ENCODE results near the gene MINDY4B.

The MINDY4B gene

GRCh38 chr3:150847433-150847832, 57.8 kb downstream of the MINDY4B start:
- DNase-seq (ENCODE audit: low read depth, low spot score) = no peak

DNA sequence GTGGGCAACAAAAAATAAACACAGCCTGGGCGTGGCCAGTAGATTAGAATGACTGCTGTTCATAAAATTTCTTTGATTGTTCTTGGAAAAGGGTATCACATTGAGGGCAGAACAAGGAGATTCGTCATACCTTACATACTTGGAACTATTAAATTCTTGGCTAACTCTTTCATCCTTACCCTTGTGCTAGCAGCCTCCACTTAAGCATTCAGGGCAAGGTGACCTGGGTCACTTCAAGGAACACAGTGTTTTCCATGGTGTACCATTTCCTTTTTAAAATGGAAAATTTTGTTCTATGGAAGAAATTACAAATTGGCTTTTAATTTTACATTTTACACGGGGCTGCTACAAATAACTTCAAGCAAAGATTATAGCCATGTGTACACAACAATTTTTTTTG, 60.8 kb downstream of the MINDY4B start:
- DNase-seq (ENCODE audit: low read depth, low spot score) = no peak

DNA sequence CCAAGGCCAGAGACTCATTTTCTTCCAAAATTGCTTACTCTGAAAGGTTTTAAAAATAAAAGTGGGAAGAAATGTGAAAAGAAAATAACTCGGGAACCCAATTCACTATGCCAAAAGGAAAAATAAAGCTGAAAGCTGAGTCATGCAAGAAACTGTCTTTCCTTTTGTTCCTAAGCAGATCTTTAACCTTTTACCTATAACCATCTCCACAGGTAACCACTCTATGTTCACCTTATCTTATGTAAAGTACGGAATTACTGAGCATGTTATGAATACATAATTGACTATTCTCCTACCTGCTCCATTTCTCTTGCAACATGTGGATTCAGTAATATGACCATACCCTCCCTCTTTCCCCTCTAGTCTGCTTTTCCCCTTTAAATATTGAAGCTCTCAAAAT, 62.0 kb downstream of the MINDY4B start:
- no peak for DNase-seq (ENCODE audit: low read depth, low spot score)

DNA sequence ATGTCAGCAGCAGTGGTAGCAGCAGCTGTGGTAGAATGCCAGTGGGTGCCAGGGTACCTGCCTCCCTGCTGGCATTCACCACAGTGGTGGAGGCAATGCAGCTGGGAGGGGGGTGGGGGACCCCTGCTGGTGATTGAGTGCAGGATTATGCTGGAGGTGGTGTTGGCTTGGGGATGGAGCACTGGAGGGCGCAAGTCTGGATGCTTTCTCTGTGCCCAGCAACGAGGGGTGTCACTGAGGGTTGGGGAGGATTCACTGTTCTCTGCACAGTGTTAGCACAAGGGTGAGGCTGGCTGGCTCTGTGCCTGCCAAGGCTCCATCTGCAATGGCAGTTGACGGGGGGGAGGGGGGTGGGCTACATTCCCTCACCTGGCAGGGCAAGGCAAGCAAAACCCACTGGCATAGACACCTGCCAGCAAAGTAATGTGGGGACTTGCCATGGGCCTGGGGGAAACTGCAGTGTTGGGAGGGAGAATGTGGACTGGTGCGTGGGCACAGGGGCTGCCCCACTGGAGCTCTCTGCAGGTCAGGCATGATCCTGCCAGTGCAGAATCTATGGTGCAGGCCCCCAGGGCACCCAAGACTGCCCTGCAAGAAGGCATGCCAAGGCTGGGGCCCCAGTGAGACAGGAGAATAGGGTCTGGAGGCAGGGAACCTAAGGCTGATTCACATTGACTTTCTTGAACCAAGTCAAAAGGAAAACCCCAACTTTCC, 64.3 kb downstream of the MINDY4B start:
- no peak for DNase-seq (ENCODE audit: low read depth, low spot score)

DNA sequence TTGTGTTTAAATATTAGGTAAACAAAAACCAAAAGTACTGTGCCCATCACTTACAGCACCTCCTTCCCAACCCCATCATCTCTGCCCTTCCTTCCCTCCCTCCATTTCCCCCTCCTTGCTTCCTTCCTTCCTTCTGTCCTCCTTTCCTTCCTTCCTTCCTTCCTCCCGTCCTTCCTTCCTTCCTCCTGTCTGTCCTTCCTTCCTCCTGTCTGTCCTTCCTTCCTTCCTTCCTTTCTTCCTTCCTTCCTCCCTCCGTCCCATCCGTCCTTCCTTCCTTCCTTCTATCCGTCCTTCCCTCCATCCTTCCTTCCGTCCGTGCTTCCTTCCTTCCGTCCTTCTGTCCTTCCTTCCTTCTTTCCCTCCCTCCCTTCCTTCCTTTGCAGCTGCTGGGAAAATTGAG, 74.5 kb downstream of the MINDY4B start:
- DNase-seq (ENCODE audit: low read depth, low spot score) = no peak

DNA sequence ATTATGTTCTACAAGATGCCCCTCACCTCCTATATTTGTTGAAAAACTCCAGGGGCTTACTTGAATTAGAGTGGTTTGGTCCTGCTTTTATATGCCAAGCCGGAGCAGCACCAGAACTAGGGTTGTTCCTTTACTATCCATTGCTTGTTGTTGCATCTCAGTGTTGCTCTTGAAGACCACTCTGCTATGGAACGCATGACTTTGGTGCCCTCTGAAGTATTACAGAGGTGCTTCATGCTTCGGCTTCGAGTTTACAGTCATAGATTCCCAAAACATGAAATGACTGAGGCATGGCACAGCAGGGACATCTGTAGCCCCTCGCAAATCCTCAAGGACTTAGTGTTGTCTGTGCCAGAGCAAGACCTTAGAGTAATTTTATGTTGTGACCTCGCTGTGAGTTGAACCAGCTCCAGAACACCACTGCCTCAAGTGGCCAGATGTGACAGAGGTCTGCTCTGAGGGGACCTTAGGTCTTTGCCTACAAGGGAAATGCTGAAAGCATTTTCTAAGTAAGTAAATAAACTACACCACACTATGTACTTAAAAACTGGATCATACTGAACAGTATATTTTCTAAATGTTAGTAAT, 75.1 kb downstream of the MINDY4B start:
- peak; percentile 27 for DNase-seq (ENCODE audit: low read depth, low spot score)

- no peak for DNase-seq (ENCODE audit: low read depth, low spot score)
Measured at GRCh38 chr3:150829408-150829807, 75.8 kb downstream of the MINDY4B start.

DNA sequence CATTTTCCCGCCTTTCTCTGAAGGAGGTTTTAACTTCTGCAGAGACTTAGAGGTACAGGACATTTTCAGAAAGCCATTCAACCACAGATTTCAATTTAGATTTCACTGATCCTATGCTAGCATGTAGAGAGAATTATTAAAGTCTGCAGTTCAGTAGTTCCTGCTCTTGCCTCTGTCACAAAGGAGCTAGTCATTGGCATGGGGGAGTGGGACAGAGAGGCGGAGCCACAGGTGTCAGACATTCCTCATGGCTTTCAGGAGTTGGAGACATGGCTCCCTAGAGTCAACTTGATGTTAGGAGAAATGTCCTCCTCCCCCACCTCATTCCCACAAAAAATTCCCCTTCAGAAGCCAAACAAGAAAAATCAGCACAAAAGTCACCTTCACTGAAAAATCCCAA, 76.2 kb downstream of the MINDY4B start:
- DNase-seq (ENCODE audit: low read depth, low spot score) = no peak

DNA sequence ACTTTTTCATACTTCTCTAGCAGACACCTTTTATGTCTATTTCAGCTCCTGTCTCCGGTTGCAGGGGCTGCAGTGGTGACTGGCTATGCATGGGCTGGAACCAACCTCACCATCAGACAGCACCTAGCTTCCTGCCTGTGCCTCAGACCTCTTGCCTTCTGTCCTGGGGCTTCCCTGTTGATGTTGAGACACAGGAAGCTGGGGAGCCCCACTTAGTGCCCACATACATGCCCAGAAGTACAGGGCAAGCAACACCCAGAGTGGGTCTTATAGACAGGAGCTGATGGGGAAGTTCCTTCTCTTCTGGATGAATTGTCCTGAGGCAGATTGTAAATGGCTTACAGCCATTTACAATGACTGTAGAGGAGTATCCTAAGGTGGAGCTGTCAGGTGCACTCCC, 77.0 kb downstream of the MINDY4B start:
- no peak for DNase-seq (ENCODE audit: low read depth, low spot score)

DNA sequence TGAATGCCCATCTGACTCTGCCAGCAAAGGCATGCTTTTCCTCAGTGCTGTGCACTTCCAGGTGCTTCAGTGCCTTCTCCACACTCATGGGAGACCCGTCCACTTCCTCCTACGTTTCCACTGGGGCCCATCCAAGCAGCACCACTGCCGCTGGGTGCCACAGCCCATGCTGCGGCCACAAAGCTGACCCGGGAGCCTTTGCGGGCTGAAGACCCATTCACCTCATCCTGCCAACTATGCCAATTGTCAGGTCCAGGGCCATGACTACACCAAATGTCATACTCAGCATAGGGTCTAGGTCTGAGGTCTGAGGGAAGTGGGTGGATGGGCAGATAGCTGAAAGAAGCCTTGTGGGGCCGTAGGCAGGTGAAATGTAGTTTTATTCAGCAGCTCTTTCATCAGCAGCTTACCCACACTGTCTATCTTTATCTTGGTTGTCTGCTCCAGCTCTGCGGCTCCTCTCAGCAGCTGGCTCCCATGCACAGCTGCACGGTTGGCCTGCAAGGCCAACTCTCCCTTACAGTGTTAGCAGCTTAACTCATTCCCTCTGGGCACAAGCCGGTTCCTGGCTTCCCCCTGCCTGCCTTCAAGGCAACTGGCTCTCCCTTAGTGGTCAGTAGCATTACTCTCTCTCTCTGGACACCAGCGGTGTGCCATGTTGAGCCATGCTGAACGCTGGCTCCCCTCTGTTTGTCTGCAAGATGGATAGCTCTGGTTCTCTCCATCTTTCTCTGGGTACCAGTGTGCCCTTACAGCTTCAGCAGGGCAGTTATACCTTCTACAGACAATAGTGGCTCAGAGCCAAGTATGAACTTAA, 78.6 kb downstream of the MINDY4B start:
- no peak for DNase-seq (ENCODE audit: low read depth, low spot score)

- DNase-seq (ENCODE audit: low read depth, low spot score) = no peak
Measured at GRCh38 chr3:150825916-150826377, 79.3 kb downstream of the MINDY4B start.

DNA sequence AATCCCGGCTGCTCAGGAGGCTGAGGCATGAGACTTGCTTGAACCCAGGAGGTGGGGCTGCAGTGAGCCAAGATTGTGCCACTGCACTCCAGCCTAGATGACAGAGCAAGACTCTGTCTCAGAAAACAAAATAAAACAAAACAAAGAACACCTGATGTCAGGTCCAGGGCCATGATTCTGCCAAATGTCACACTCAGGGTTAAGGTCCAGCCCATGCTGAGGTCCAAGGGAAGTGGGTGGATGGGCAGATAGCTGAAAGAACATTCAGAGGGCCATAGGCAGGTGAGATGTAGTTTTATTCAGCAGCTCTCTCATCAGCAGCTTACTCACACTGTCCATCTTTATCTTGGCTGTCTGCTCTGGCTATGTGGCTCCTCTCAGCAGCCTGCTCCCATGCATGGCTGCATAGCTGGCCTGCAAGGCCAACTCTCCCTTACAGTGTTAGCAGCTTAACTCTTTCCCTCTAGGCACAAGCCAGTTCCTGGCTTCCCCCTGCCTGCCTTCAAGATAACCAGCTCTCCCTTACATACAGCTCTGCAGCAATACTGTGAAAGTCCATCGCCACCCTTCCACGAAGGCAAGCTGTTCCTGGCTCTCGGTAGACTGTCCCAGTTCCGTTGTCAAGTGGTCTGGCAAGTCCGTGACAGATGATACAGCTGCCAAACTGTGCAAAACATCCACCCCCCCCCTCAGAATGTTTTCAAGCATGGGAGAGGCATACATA, 79.9 kb downstream of the MINDY4B start:
- DNase-seq (ENCODE audit: low read depth, low spot score) = no peak

GRCh38 chr3:150823277-150823676, 82.0 kb downstream of the MINDY4B start:
- no peak for DNase-seq (ENCODE audit: low read depth, low spot score)

- DNase-seq (ENCODE audit: low read depth, low spot score) = no peak
Measured at GRCh38 chr3:150822636-150823035, 82.6 kb downstream of the MINDY4B start.
